Neural cell (in vitro differentiated cells): ENCODE results near the gene AP2A2. TPM values are rescaled to one million over a fixed set of nuclear protein-coding genes. Genes with fewer than 3 reads are reported as not detected.

Experiments
- H2AFZ ChIP-seq: fragments of 200-600, 300-800 bp; sonication (generic), shearing (Covaris generic); 2 replicates; pipeline ENCODE4 v1.6.0; 2014; ENCODE audit warnings: low read depth, mild to moderate bottlenecking, antibody characterized with exemption, low read length, moderate library complexity
- H3F3A ChIP-seq: fragments of 200-600 bp; shearing (Covaris generic); 2 replicates; pipeline ENCODE4 v1.6.1; 2016; ENCODE audit warnings: mild to moderate bottlenecking, moderate library complexity, mixed read lengths, antibody characterized with exemption, low read length; ENCODE audit not compliant: insufficient read depth, poor library complexity, severe bottlenecking
- H3K27ac ChIP-seq: fragments of 200-600, 300-800 bp; sonication (generic), shearing (Covaris generic); 2 replicates; pipeline ENCODE4 v1.5.1; 2014; ENCODE audit warnings: mild to moderate bottlenecking, low read length, moderate library complexity
- H3K27me3 ChIP-seq: fragments of 300-800, 200-600 bp; sonication (generic), shearing (Covaris generic); 2 replicates; pipeline ENCODE4 v1.6.0; 2014; ENCODE audit warnings: mild to moderate bottlenecking, low read depth, low read length, moderate library complexity; ENCODE audit not compliant: insufficient read depth
- H3K36me3 ChIP-seq: fragments of 300-800, 200-600 bp; sonication (generic), shearing (Covaris generic); 2 replicates; pipeline ENCODE4 v1.5.1; 2014; ENCODE audit warnings: mild to moderate bottlenecking, antibody characterized with exemption, low read length, moderate library complexity; ENCODE audit not compliant: insufficient read depth
- H3K4me2 ChIP-seq: fragments of 300-800, 200-600 bp; sonication (generic), shearing (Covaris generic); 2 replicates; pipeline ENCODE4 v1.6.0; 2014; ENCODE audit warnings: mild to moderate bottlenecking, low read length
- H3K4me3 ChIP-seq: fragments of 300-800, 200-600 bp; sonication (generic), shearing (Covaris generic); 2 replicates; pipeline ENCODE4 v1.5.1; 2014; ENCODE audit warnings: mild to moderate bottlenecking, low read length, moderate library complexity
- H3K79me2 ChIP-seq: fragments of 200-600 bp; shearing (Covaris generic); replicated peaks from 2 replicates; pipeline ENCODE4 v1.6.0; 2014; ENCODE audit warnings: mild to moderate bottlenecking, low read length, moderate library complexity; ENCODE audit not compliant: insufficient read depth
- H3K9ac ChIP-seq: fragments of 300-800, 200-600 bp; sonication (generic), shearing (Covaris generic); 2 replicates; pipeline ENCODE4 v1.6.1; 2016; ENCODE audit warnings: mild to moderate bottlenecking, low read length, mixed read lengths
- H3K9me2 ChIP-seq: fragments of 200-600 bp; shearing (Covaris generic); 2 replicates; pipeline ENCODE4 v1.6.1; 2016; ENCODE audit warnings: mild to moderate bottlenecking, low read length, mixed read lengths; ENCODE audit not compliant: insufficient read depth
- H3K9me3 ChIP-seq: fragments of 200-600, 300-800 bp; sonication (generic), shearing (Covaris generic); 2 replicates; pipeline ENCODE4 v1.6.1; 2016; ENCODE audit warnings: mild to moderate bottlenecking, mixed run types, low read length, moderate library complexity, mixed read lengths
- H4K20me1 ChIP-seq: fragments of 200-600 bp; shearing (Covaris generic); 2 replicates; pipeline ENCODE4 v1.6.1; 2016; ENCODE audit warnings: mild to moderate bottlenecking, mixed run types; ENCODE audit not compliant: insufficient read depth
- EZH2 ChIP-seq: fragments of 200-600, 300-800 bp; shearing (Covaris generic), sonication (generic); IDR thresholded peaks from 2 replicates; pipeline ENCODE4 v1.6.1; 2014; ENCODE audit warnings: antibody characterized with exemption, low read length, borderline replicate concordance, mild to moderate bottlenecking; ENCODE audit not compliant: insufficient read depth, poor library complexity, severe bottlenecking
- MXI1 ChIP-seq: fragments of 450-650 bp; conservative IDR thresholded peaks from 2 replicates; pipeline ENCODE4 v1.6.1; 2014; ENCODE audit warnings: antibody characterized with exemption, mild to moderate bottlenecking; ENCODE audit not compliant: poor library complexity, severe bottlenecking
- POLR2AphosphoS5 ChIP-seq: IDR thresholded peaks from 2 replicates; pipeline ENCODE4 v1.6.1; 2012
- RAD21 ChIP-seq: fragments of 450-650 bp; conservative IDR thresholded peaks from 2 replicates; pipeline ENCODE4 v1.6.1; 2014; ENCODE audit warnings: antibody characterized with exemption, mild to moderate bottlenecking, moderate library complexity
- SMC3 ChIP-seq: fragments of 450-650 bp; conservative IDR thresholded peaks from 2 replicates; pipeline ENCODE4 v1.6.1; 2014; ENCODE audit warnings: antibody characterized with exemption, mild to moderate bottlenecking, moderate library complexity; ENCODE audit not compliant: poor library complexity
- TAF1 ChIP-seq: IDR thresholded peaks from 2 replicates; pipeline ENCODE4 v1.6.1; 2012; ENCODE audit warnings: low read depth
- polyA plus RNA-seq: library from polyadenylated mRNA; depleted of rRNA; stranded (reverse); fragments of >200 nt; gene quantifications from 2 replicates; pipeline ENCODE4 v1.2.3, GENCODE V29; 2014
- TF ChIP-seq, protein P1 (sequence below): IDR thresholded peaks from 2 replicates; pipeline ENCODE4 v1.6.1; 2012; ENCODE audit warnings: borderline replicate concordance
- TF ChIP-seq, protein P2 (sequence below): fragments of 450-650 bp; IDR thresholded peaks from 2 replicates; pipeline ENCODE4 v1.5.1; 2014; ENCODE audit warnings: antibody characterized with exemption, mild to moderate bottlenecking, moderate library complexity; ENCODE audit not compliant: poor library complexity, severe bottlenecking

The AP2A2 gene
- polyA plus RNA-seq, 1 donor from 2014 or later = 46.5 TPM

DNA sequence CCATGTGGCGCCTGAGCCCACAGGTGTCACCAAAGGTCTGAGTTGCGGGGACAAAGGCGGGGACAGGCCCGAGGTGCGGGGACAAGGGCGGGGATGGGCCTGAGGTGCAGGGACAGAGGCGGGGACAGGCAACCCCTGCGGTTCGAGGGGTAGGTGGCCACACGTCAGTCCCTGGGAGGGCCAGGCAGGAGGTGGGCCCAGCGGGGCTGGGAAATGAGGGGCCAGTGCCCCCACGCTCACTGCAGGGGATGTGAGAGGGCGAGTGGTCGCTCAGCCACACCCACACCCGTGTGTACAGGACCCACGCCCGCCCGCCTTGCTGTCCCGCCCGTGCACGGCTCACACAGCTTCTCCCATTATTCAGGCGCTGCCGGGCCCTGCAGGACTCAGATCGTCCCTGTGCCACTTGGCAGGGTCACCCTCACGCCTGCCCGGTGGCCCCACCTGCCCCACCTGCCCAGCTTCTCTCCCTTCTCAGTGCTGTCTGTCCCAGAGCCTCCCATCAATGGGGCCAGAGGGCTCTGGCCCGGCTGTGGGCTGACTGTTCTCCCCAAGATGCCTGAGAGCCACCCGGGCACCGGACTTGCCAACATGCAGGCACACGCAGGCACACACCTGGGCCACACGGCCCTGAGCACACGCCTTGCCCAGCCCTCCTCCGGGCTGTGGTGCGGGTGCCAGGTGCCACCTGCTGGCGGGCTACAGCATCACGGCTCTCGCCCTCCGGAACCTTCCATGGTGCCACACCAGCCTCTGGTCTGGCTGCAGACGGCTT, 125.1 kb downstream of the AP2A2 start:
- H3K27ac ChIP-seq = no peak overlapping the region

DNA sequence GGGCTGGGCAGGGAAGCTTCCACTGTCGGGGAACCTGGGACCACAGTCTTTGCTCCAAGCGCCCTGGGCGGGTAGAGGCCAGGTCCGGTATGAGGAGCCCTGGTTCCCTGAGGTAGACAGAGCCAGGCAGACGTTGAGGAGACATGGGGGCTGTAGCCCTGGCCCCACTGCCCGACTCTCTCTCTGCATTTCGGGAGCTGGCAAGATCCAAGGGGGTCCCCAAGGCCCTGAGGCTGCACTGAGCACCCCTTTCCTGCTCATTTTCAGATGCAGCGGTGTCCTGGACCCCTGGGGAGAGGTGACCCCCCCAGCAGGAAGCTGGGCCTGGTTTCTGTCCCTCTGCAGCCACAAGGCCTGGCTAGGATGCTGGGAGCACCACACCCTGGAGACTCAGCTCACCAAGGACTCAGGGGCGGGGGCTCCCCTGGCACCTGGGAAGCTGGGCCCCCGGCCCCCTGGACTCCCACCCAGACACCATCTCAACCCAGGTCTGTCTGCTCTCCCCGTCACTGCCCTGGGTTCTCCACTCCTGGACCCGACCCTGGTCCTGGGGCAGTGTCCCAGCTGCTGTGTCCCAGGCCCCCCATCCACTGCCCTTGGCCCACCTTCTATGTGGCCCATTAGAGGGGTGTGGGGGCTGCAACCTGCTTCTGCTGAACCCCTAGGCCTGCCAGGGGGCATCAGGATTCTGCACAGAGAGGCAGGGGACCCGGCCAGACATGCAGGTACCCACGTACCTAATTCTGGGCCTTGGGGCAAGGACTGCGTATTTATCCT, 125.9 kb downstream of the AP2A2 start:
- no peak for TF ChIP-seq MXI1
- TF ChIP-seq SMC3 = peak; percentile 21
- H3K9me2 ChIP-seq = no peaks in the 10 kb centered on the region
- H3K27ac ChIP-seq = no peak overlapping the region
- H3K4me2 ChIP-seq = no peak overlapping the region
- no peaks in the 10 kb centered on the region for H3K9me3 ChIP-seq
- H3K27me3 ChIP-seq = no peaks in the 10 kb centered on the region
- no peak overlapping the region for H3K9ac ChIP-seq
- H3K4me3 ChIP-seq = no peak overlapping the region
- no peaks in the 10 kb centered on the region for H3F3A ChIP-seq
- no peaks in the 10 kb centered on the region for H3K36me3 ChIP-seq
- H3K79me2 ChIP-seq = no peaks in the 10 kb centered on the region
- H2AFZ ChIP-seq = no peak overlapping the region
- no peaks in the 10 kb centered on the region for H4K20me1 ChIP-seq

More for the DNA sequence above, 125.1 kb downstream of the AP2A2 start:
- Histone ChIP-seq H3K79me2 (no peaks in the 10 kb centered on the region), H3K36me3 (no peaks in the 10 kb centered on the region), H4K20me1 (no peaks in the 10 kb centered on the region), H3K4me2 (no peak overlapping the region), H3K4me3 (no peak overlapping the region), H3F3A (no peaks in the 10 kb centered on the region), H3K27me3 (no peaks in the 10 kb centered on the region), H3K9me2 (no peaks in the 10 kb centered on the region), H3K9me3 (no peaks in the 10 kb centered on the region), H3K9ac (no peak overlapping the region), H2AFZ (no peak overlapping the region)
- TF ChIP-seq SMC3 = peak; percentile 91
- TF ChIP-seq, protein P1, sequence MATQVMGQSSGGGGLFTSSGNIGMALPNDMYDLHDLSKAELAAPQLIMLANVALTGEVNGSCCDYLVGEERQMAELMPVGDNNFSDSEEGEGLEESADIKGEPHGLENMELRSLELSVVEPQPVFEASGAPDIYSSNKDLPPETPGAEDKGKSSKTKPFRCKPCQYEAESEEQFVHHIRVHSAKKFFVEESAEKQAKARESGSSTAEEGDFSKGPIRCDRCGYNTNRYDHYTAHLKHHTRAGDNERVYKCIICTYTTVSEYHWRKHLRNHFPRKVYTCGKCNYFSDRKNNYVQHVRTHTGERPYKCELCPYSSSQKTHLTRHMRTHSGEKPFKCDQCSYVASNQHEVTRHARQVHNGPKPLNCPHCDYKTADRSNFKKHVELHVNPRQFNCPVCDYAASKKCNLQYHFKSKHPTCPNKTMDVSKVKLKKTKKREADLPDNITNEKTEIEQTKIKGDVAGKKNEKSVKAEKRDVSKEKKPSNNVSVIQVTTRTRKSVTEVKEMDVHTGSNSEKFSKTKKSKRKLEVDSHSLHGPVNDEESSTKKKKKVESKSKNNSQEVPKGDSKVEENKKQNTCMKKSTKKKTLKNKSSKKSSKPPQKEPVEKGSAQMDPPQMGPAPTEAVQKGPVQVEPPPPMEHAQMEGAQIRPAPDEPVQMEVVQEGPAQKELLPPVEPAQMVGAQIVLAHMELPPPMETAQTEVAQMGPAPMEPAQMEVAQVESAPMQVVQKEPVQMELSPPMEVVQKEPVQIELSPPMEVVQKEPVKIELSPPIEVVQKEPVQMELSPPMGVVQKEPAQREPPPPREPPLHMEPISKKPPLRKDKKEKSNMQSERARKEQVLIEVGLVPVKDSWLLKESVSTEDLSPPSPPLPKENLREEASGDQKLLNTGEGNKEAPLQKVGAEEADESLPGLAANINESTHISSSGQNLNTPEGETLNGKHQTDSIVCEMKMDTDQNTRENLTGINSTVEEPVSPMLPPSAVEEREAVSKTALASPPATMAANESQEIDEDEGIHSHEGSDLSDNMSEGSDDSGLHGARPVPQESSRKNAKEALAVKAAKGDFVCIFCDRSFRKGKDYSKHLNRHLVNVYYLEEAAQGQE = no peak
- TF ChIP-seq EZH2 = no peak
- no peak for TF ChIP-seq MXI1
- no peak for TF ChIP-seq POLR2AphosphoS5
- TF ChIP-seq TAF1 = no peak
- TF ChIP-seq RAD21 = peak; percentile 90
- TF ChIP-seq, protein P2, sequence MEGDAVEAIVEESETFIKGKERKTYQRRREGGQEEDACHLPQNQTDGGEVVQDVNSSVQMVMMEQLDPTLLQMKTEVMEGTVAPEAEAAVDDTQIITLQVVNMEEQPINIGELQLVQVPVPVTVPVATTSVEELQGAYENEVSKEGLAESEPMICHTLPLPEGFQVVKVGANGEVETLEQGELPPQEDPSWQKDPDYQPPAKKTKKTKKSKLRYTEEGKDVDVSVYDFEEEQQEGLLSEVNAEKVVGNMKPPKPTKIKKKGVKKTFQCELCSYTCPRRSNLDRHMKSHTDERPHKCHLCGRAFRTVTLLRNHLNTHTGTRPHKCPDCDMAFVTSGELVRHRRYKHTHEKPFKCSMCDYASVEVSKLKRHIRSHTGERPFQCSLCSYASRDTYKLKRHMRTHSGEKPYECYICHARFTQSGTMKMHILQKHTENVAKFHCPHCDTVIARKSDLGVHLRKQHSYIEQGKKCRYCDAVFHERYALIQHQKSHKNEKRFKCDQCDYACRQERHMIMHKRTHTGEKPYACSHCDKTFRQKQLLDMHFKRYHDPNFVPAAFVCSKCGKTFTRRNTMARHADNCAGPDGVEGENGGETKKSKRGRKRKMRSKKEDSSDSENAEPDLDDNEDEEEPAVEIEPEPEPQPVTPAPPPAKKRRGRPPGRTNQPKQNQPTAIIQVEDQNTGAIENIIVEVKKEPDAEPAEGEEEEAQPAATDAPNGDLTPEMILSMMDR = peak; percentile 92
